Uterus (tissue), 4 donors: Measurements from ENCODE around the gene ZC3HAV1. TPM values are rescaled to one million over a fixed set of nuclear protein-coding genes. Genes with fewer than 3 reads are reported as not detected.

Experiments
- DNase-seq, 2 donors: peaks; one replicate each; pipeline ENCODE4 v3.0.0-alpha.2; 2019 to 2020
- H3K27ac ChIP-seq, 2 donors: fragments of 200-600 bp; sonication (generic); 1 replicate in 1 of 2; 2 replicates in 1 of 2; pipeline ENCODE4 v1.5.1; 2016 to 2018
- H3K27me3 ChIP-seq, 2 donors: fragments of 200-600 bp; sonication (generic); one replicate each; pipeline ENCODE4 v1.5.1; 2018 to 2019; ENCODE audit warnings: control low read depth in 1 of 2
- H3K36me3 ChIP-seq, 2 donors: fragments of 200-600 bp; sonication (generic); one replicate each; pipeline ENCODE4 v1.5.1; 2019; ENCODE audit warnings: control low read depth in 1 of 2
- H3K4me1 ChIP-seq, 2 donors: fragments of 200-600 bp; sonication (generic); one replicate each; pipeline ENCODE4 v1.5.1; 2018 to 2019; ENCODE audit warnings: control low read depth in 1 of 2
- H3K4me3 ChIP-seq, 2 donors: fragments of 200-600 bp; sonication (generic); 1 replicate in 1 of 2; 2 replicates in 1 of 2; pipeline ENCODE4 v1.5.1; 2018 to 2019; ENCODE audit warnings: mild to moderate bottlenecking in 1 of 2
- H3K9me3 ChIP-seq, 2 donors: fragments of 200-600 bp; sonication (generic); one replicate each; pipeline ENCODE4 v1.5.1; 2019; ENCODE audit warnings: control low read depth in 1 of 2
- POLR2A ChIP-seq, 2 donors: fragments of 450-650 bp; IDR thresholded peaks; one replicate each; pipeline ENCODE4 v1.6.1; 2016; ENCODE audit warnings: antibody characterized with exemption in 2 of 2, mild to moderate bottlenecking in 1 of 2, moderate library complexity in 1 of 2
- intact Hi-C: fragments of 100-400 bp; cut with DNase I; formaldehyde crosslinking; loops from one replicate; pipeline ENCODE4 v1.15.1; 2023; ENCODE audit warnings: low total_unique reads
- total RNA-seq, 4 donors: library from RNA; depleted of rRNA in 3 of 4; stranded (reverse); fragments of >200 nt in 3 of 4; gene quantifications; one replicate each; pipeline versions ENCODE4 v1.1.0 to v1.2.4, GENCODE V29; 2014 to 2023
- TF ChIP-seq, protein P1 (sequence below), 4 experiments: fragments of 200-600 bp in 2 of 4; fragments of 450-650 bp in 2 of 4; sonication (generic) in 2 of 4; IDR thresholded peaks; one replicate each; pipeline ENCODE4 v1.5.1; 2016 to 2019; ENCODE audit warnings: antibody characterized with exemption in 4 of 4, mild to moderate bottlenecking in 2 of 4, moderate library complexity in 1 of 4
- donor health status: DM: yes; HTN: yes; CAD: no.

Gene ZC3HAV1
- total RNA-seq, 4 donors from 2014 or later: 14.1 to 39.7 (median 29.2) TPM

DNA sequence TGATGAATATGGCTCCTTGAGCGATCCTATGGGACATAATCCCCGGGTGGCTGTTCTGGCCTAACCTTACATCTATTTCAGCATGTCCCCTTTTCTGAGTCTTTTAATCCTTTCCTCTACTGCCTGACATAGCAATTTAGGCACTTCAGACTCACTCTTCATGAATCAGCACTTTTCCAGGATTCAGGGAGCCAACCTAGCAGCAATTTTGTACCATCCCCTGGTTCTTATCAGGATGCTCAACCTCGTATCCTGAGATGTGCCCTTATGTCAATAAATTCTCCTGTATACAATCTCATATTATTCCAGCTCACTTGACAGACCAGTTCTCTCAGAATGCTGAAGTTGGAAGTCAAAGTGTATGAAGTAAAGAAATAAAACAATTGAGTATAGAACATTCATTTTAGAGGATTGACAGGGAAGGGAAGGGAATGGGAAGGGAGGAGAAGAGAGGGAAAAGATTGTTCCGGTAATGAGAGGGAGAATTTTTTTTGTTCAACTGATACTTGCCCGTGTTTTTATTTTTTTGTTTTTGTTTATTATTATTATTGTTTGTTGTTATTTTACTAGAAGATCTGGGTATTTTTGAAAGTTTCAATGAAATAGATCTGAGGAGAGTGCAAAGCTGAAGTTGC lies 8.2 kb upstream of the ZC3HAV1 start:
- Histone ChIP-seq H3K4me3 (no peak overlapping the region), H3K27me3 (no peaks in the 10 kb centered on the region), H3K4me1 (no peaks in the 10 kb centered on the region), H3K27ac (no peak overlapping the region), H3K36me3 (no peaks in the 10 kb centered on the region), H3K9me3 (no peaks in the 10 kb centered on the region)
- DNase-seq: no peak
- TF ChIP-seq, protein P1, sequence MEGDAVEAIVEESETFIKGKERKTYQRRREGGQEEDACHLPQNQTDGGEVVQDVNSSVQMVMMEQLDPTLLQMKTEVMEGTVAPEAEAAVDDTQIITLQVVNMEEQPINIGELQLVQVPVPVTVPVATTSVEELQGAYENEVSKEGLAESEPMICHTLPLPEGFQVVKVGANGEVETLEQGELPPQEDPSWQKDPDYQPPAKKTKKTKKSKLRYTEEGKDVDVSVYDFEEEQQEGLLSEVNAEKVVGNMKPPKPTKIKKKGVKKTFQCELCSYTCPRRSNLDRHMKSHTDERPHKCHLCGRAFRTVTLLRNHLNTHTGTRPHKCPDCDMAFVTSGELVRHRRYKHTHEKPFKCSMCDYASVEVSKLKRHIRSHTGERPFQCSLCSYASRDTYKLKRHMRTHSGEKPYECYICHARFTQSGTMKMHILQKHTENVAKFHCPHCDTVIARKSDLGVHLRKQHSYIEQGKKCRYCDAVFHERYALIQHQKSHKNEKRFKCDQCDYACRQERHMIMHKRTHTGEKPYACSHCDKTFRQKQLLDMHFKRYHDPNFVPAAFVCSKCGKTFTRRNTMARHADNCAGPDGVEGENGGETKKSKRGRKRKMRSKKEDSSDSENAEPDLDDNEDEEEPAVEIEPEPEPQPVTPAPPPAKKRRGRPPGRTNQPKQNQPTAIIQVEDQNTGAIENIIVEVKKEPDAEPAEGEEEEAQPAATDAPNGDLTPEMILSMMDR (IDR thresholded peaks at IDR 0.05): no peak
- no peak for TF ChIP-seq POLR2A (IDR thresholded peaks at IDR 0.05)
- intact Hi-C loops: no loop called here

DNA sequence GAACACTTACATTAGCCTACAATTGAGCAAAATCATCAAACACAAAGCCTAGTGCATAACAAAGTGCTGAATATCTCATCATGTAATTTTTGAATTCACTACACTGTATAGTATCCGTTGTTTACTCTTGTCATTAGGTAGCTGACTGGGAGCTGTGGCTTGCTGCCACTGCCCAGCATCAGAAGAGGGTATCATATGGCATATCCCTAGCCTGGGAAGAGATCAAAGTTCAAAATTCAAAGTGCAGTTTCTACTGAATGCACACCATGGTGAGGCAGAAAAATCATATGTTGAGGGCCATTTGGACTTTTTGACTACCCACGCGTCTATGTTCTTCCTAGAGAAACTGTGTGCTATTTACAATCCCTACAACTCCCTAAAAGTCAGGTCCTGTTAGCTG lies 7.5 kb upstream of the ZC3HAV1 start:
- Histone ChIP-seq H3K4me1 (no peaks in the 10 kb centered on the region), H3K36me3 (no peaks in the 10 kb centered on the region), H3K27me3 (no peaks in the 10 kb centered on the region), H3K27ac (no peak overlapping the region), H3K4me3 (no peak overlapping the region), H3K9me3 (no peaks in the 10 kb centered on the region)
- DNase-seq: no peak
- intact Hi-C loops: no loop called here
- TF ChIP-seq, protein P1 (IDR thresholded peaks at IDR 0.05): no peak
- no peak for TF ChIP-seq POLR2A (IDR thresholded peaks at IDR 0.05)

DNA sequence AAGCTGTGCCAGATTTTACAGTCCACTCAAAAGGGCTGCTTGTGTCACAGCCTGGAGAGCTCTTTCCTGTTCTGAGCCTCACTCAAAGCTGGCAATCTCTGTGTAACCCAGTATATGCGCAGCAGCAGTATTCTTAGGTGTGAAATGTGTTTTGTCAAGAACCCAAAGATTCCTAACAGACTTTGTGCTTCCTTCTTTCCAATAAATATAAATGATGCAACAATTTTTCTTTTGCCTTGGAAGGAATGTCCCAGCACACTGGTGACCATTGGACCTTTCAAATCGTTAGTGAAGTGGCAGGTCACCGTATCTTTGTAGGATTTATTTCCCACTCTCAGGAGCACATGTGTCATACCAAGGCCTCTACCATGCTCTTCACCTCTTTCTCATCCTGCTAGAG lies 5.6 kb upstream of the ZC3HAV1 start:
- no peaks in the 10 kb centered on the region for H3K27me3 ChIP-seq
- no peak for TF ChIP-seq POLR2A (IDR thresholded peaks at IDR 0.05)
- TF ChIP-seq, protein P1 (IDR thresholded peaks at IDR 0.05): no peak
- DNase-seq: no peak
- no peak overlapping the region for H3K27ac ChIP-seq
- intact Hi-C loops: no loop called here
- no peaks in the 10 kb centered on the region for H3K36me3 ChIP-seq
- no peaks in the 10 kb centered on the region for H3K9me3 ChIP-seq
- no peak overlapping the region for H3K4me3 ChIP-seq
- H3K4me1 ChIP-seq: no peaks in the 10 kb centered on the region

DNA sequence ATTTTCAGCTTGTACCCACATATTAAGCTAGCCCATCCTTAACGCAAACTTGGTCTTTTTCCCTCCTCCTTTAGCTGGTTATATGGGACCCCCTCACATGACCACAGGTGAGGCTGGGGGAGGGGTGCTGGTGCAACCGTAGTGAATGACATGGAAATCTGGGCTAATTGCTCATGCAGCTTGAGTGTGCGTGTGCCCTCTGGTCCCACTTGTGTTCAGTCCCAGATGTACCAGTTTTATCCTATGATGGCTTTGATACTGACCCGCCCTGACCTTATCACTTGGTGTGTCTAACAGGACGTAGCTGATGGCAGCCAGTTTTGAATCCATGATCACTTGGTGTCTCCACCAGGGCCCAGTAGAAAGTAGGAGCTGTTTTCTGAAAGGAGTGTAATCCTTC lies 5.1 kb upstream of the ZC3HAV1 start:
- TF ChIP-seq, protein P1 (IDR thresholded peaks at IDR 0.05): no peak
- TF ChIP-seq POLR2A (IDR thresholded peaks at IDR 0.05): no peak
- Histone ChIP-seq H3K27ac (no peak overlapping the region), H3K4me1 (no peaks in the 10 kb centered on the region), H3K9me3 (no peaks in the 10 kb centered on the region), H3K36me3 (no peaks in the 10 kb centered on the region), H3K4me3 (no peak overlapping the region), H3K27me3 (no peaks in the 10 kb centered on the region)
- no peak for DNase-seq
- intact Hi-C loops: no loop called here

DNA sequence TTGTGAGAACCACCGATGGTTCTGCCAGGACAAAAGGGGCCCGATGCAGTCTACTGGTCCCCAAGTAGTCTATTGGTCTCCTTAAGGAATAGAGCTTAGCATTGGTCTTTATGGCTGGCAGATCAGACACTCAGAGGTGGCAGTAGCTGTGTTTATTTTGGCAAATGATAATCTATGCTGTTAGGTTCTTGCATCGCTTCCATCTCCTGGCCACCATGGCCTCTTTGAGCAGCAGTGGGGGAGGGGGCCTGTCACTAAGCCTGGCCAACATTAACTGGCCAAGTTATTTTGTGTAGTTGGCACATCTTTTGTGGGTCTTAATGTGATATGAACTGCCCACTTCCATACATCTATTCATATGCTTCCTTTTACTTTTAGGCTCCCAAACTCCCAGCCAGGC lies 4.5 kb upstream of the ZC3HAV1 start:
- no peak for DNase-seq
- Histone ChIP-seq H3K9me3 (no peaks in the 10 kb centered on the region), H3K36me3 (no peaks in the 10 kb centered on the region)

More for the DNA sequence above, 4.5 kb upstream of the ZC3HAV1 start:
- H3K27ac ChIP-seq: no peak overlapping the region
- no peak for TF ChIP-seq POLR2A (IDR thresholded peaks at IDR 0.05)
- TF ChIP-seq, protein P1 (IDR thresholded peaks at IDR 0.05): no peak
- intact Hi-C loops: no loop called here
- no peaks in the 10 kb centered on the region for H3K27me3 ChIP-seq
- no peaks in the 10 kb centered on the region for H3K4me1 ChIP-seq
- H3K4me3 ChIP-seq: no peak overlapping the region
